ENCODE results near the gene CAPN13. TPM values are rescaled to one million over a fixed set of nuclear protein-coding genes. Genes with fewer than 3 reads are reported as not detected.
A peak's percentile ranks its signal among the peaks of the same experiment; 100 is the strongest.

CAPN13 gene
- not detected for polyA plus RNA-seq

GRCh38 chr2:30807249-30807648, at the start of gene CAPN13:
Gene CAPN13, minus strand, starts transcription at chr2:30807446. Its CDS starts 20,121 bp downstream, at chr2:30787325.
- Mint-ChIP-seq H3K27ac (no peak within 1 kb of the TSS), H3K36me3 (no peaks in the 10 kb centered on the region), H3K4me3 (no peak within 1 kb of the TSS), H3K27me3 (peaks cover 12% of the 10 kb centered on the region), H3K4me1 (no peaks in the 10 kb centered on the region), H3K9me3 (no peaks in the 10 kb centered on the region)

DNA sequence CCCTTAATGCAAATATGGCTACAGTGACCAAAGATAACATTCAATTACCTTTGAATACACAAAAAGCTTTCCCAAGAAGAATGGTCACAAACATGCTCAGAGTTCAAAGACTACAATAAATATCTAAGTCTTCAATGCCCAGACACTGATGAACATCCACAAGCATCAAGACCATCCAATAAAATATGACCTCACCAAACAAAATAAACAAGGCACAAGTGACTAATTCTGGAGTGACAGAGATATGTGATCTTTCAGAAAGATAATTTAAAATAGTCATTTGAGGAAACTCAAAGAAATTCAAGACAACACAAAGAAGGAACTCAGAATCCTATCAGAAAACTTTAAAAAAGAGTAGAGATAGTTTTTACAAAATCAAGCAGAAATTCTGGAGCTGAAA, 40.6 kb upstream of the CAPN13 start:
- peaks cover 6 to 13% (median 7%) of the 10 kb centered on the region in 3 donors for H3K9me3 Mint-ChIP-seq
- peaks cover 26% of the 10 kb centered on the region for H3K27me3 Mint-ChIP-seq
- H3K36me3 Mint-ChIP-seq: peaks cover 2% of the 10 kb centered on the region
- no peak overlapping the region for H3K27ac Mint-ChIP-seq
- H3K4me3 Mint-ChIP-seq: no peak overlapping the region
- no peaks in the 10 kb centered on the region for H3K4me1 Mint-ChIP-seq

- H3K27ac Mint-ChIP-seq: no peak overlapping the region
- H3K9me3 Mint-ChIP-seq: peaks cover 6 to 13% (median 7%) of the 10 kb centered on the region in 3 donors
- H3K36me3 Mint-ChIP-seq: peaks cover 2% of the 10 kb centered on the region
- no peak overlapping the region for H3K4me3 Mint-ChIP-seq
- H3K27me3 Mint-ChIP-seq: peaks cover 26% of the 10 kb centered on the region
- H3K4me1 Mint-ChIP-seq: no peaks in the 10 kb centered on the region
Measured at GRCh38 chr2:30847329-30847728, 40.1 kb upstream of the CAPN13 start.

- no peak overlapping the region for H3K4me3 Mint-ChIP-seq
- no peaks in the 10 kb centered on the region for H3K4me1 Mint-ChIP-seq
- H3K9me3 Mint-ChIP-seq: peaks cover 3 to 17% (median 6%) of the 10 kb centered on the region in 3 donors
- peaks cover 4% of the 10 kb centered on the region for H3K36me3 Mint-ChIP-seq
- no peak overlapping the region for H3K27ac Mint-ChIP-seq
- peaks cover 3% of the 10 kb centered on the region for H3K27me3 Mint-ChIP-seq
Measured at GRCh38 chr2:30828586-30828985, 21.3 kb upstream of the CAPN13 start.

DNA sequence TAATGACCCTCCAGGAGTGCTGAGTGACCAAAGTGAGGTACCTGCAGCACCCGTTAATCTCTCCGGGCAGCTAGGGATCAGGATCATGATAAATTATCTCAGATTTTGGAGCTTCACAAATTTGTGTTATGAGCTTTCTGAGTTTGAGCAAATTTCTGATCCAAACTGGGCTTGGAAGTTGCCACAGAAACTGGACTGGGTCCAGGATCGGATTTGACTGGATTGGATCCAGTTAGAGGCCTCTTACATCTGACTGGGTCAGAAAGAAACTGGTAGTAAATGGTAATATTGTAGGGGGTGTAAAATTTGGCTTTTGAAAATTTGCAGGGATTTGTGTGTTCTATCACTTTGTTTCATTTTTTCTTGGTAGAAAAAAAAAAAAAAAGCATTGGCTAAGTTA, 19.7 kb upstream of the CAPN13 start:
- Mint-ChIP-seq H3K4me3 (no peak overlapping the region), H3K36me3 (peaks cover 4% of the 10 kb centered on the region), H3K9me3 (peaks cover 3 to 17% (median 6%) of the 10 kb centered on the region in 3 donors), H3K4me1 (no peaks in the 10 kb centered on the region), H3K27ac (no peak overlapping the region), H3K27me3 (peaks cover 3% of the 10 kb centered on the region)

- Mint-ChIP-seq H3K27me3 (peaks cover 3% of the 10 kb centered on the region), H3K4me3 (no peak overlapping the region), H3K36me3 (peaks cover 4% of the 10 kb centered on the region), H3K4me1 (no peaks in the 10 kb centered on the region), H3K9me3 (peaks cover 3 to 17% (median 6%) of the 10 kb centered on the region in 3 donors), H3K27ac (no peak overlapping the region)
Measured at GRCh38 chr2:30826481-30826880, 19.2 kb upstream of the CAPN13 start.

DNA sequence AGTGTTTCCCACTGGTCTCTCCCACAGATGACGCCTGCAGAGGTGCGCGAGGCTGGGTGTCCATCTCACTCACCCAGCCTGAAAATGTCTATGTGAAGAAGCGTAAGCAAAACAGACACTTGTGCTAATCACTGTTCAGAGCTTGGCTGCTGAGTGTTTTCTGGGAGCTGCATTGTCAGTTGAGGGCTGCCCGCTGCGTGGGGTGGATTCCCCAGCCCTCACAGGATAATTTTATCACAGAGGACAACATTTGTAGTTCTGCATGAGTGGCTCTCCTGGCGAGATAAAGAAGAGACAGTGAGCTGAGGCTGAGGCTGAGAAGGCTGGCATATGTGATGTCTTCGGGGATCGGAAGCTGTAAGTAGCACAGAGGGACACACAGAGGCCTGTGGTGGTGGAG, 16.2 kb upstream of the CAPN13 start:
- Mint-ChIP-seq H3K4me1 (no peaks in the 10 kb centered on the region), H3K27me3 (peaks cover 3% of the 10 kb centered on the region), H3K9me3 (peaks cover 0 to 5% (median 2%) of the 10 kb centered on the region in 3 donors), H3K27ac (no peak overlapping the region), H3K36me3 (peaks cover 4% of the 10 kb centered on the region), H3K4me3 (no peak overlapping the region)

DNA sequence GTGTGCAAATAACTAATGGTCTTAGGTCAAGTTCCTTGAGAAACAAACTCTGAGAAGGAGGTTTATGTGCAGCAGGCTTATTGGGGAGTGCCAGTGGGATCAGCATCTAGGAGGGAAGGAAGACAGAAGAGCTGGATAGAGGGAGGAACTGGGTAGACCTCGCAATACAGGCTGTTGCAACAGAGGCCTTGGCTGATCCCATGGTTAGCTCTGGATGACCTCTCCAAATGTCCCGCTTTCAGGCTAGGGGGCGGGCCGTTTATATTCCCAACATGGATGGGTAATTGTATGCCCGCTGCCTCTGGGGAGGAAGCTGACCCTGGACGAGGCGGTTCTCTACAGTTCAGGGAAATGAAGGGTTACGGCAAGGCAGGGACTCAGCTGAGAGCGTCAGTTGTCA, 14.7 kb upstream of the CAPN13 start:
- peaks cover 0 to 4% (median 2%) of the 10 kb centered on the region in 3 donors for H3K9me3 Mint-ChIP-seq
- H3K4me1 Mint-ChIP-seq: no peaks in the 10 kb centered on the region
- peak overlapping the region in 1 of 4 donors; percentile 31 for H3K4me3 Mint-ChIP-seq
- H3K27me3 Mint-ChIP-seq: peaks cover 3% of the 10 kb centered on the region
- H3K27ac Mint-ChIP-seq: peak overlapping the region in 1 of 3 donors; percentile 53
- peaks cover 4% of the 10 kb centered on the region for H3K36me3 Mint-ChIP-seq

DNA sequence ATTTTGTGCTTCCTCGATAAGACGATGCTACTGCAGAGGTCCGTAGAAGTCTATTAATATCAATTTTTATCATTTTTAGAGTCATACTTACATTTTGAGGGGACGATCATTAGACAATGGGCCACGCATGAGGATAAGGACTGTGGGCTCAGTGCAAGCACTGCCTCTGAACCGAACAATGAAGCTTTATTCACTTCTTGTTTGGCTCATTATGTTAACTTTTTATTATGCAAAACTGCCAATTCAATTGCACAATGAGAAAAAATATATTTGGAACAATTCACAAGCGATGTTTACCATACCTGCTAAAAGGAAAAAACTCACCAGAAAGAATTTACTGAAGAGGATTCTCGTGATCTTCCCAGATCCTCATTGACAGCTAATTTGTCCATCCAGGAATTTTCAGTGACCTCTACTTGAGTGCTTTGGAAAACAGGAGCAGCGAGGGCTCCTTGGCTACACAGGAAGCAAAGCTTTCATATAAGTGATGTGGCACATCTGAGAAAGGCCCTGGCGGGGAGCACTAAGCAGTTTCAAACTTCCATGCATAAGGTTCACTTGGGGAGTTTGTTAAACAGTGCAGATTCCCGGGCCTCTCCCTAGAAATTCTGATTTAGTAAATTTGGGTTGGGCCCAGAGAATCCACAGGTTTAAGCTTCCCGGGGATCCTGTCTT, 13.3 kb upstream of the CAPN13 start:
- H3K9me3 Mint-ChIP-seq: no peaks in the 10 kb centered on the region
- no peak overlapping the region for H3K27ac Mint-ChIP-seq
- H3K4me3 Mint-ChIP-seq: no peak overlapping the region
- no peaks in the 10 kb centered on the region for H3K4me1 Mint-ChIP-seq
- H3K27me3 Mint-ChIP-seq: peaks cover 3% of the 10 kb centered on the region
- peaks cover 4% of the 10 kb centered on the region for H3K36me3 Mint-ChIP-seq

DNA sequence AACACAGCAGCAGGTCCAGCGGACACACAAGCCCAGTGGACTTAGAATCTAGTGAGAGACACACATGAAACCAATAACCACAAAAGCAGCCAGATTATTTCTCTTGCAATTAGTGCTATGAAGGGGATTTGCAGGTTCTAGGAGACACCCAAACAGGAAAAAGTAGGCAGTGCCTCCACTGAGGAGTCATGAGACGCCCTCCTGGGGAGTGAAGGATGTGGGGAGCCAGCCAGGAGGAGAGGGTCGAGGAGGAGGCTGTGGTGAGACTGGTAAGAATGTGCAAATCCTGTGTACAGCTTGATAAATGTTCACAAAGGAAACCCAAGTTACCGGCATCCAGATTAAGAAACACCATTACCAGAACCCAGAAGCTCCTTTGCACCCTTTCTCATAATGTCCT, 2.7 kb upstream of the CAPN13 start:
- peak overlapping the region in 1 of 3 donors; percentile 4 for H3K27ac Mint-ChIP-seq
- peaks cover 16% of the 10 kb centered on the region for H3K27me3 Mint-ChIP-seq
- H3K36me3 Mint-ChIP-seq: no peaks in the 10 kb centered on the region
- H3K9me3 Mint-ChIP-seq: peaks cover 0 to 2% (median 0%) of the 10 kb centered on the region in 3 donors
- no peak overlapping the region for H3K4me3 Mint-ChIP-seq
- H3K4me1 Mint-ChIP-seq: no peaks in the 10 kb centered on the region

DNA sequence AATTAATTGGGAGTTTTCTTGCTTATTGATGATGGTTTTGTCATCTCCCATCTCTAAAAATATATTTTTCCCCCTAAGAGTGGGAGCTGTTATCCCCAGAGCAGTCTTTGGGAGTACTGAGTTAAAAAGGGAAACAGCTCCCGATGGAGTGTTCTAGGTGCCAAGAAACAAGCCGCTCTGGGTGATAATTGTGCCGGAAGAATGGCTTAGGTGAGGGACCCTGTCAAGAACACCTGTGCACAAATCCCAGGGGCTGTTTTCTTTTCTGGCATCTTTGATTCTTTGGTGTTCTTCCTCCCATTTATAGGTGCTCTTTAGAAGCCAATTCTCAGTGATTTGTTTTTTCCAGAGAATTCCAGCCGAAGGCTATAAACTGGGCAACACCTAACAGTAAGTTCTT, 1.4 kb upstream of the CAPN13 start:
- H3K27me3 Mint-ChIP-seq: peaks cover 16% of the 10 kb centered on the region
- H3K27ac Mint-ChIP-seq: no peak overlapping the region
- no peaks in the 10 kb centered on the region for H3K36me3 Mint-ChIP-seq
- no peaks in the 10 kb centered on the region for H3K4me1 Mint-ChIP-seq
- H3K9me3 Mint-ChIP-seq: peaks cover 0 to 2% (median 0%) of the 10 kb centered on the region in 3 donors
- H3K4me3 Mint-ChIP-seq: no peak overlapping the region

DNA sequence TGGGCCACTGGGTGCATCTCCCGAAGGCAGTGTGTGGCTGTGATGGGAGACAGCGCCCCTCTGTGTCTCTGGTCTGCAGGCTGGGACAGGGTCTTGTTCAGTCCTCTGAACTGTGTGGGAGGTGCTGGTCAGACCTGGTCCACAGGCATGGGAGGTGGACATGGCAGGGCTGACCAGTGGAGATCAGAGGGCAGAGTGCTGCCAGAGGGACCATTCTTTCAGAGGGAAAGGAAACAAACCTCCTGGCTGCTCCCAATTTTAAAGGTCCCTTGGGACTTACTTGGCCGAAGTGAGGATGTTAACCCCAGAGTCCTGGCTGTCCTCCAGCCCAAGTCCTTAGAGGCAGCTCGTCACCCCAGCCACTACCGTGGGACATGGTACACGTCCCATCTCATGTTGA, 4.0 kb downstream of the CAPN13 start:
- no peak overlapping the region for H3K4me3 Mint-ChIP-seq
- peaks cover 5% of the 10 kb centered on the region for H3K27me3 Mint-ChIP-seq
- peaks cover 5 to 8% (median 5%) of the 10 kb centered on the region in 3 donors for H3K4me1 Mint-ChIP-seq
- H3K9me3 Mint-ChIP-seq: no peaks in the 10 kb centered on the region
- H3K36me3 Mint-ChIP-seq: no peaks in the 10 kb centered on the region
- no peak overlapping the region for H3K27ac Mint-ChIP-seq

DNA sequence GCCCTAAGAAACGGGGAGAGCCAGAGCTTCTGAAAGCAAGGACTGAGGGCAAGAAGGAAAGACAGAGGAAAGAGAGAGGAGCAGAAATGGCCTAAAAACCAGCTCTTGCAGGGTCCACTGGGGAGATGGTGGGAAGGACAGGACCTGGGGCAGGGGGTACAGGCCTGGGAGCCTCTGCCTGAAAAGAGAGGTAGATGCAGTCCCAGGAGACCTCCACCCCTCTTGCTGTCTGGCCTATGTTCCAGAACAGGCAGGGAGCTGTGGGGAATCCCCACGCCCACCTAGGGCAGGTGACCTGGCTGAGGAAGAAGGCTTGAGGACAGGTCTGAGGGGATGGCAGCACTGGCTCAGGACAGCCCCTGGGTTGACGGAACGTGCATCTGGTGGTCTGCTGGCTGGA, 4.6 kb downstream of the CAPN13 start:
- H3K27ac Mint-ChIP-seq: peak overlapping the region in 1 of 3 donors; percentile 77
- no peaks in the 10 kb centered on the region for H3K9me3 Mint-ChIP-seq
- H3K36me3 Mint-ChIP-seq: no peaks in the 10 kb centered on the region
- H3K4me3 Mint-ChIP-seq: no peak overlapping the region
- peaks cover 5 to 10% (median 6%) of the 10 kb centered on the region in 3 donors for H3K4me1 Mint-ChIP-seq
- H3K27me3 Mint-ChIP-seq: peaks cover 5% of the 10 kb centered on the region

DNA sequence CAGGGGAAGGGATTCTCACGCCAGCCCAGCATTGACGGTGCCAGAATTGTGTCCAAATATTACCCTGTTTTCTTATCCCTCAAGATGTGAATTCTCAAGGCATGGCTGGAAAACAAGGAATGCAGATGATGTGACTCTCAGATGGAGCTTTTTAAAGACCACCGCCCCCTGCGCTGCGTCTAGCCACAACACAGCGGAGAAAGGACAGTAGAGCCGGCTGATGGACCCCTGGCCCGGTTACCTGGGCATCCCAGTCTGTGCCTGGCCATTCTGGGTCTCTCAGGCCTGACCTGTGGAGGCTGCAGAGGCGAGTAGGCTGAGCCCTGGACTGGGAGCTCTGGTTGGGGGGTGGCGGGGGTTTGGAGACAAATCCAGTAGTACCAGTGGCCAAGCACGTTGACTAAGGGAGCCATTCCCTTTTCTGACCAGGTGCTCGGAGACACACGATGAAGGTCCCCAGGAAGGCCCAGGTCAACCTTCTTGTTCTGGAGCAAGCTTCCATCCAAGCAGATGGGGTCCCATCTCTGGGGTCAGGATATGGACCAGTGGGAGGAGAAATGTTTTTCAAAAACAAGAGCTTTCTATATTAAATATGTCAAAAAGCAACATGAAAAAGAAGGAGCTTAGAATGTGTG, 5.3 kb downstream of the CAPN13 start:
- H3K4me3 Mint-ChIP-seq: peak overlapping the region in 1 of 4 donors; percentile 39
- no peaks in the 10 kb centered on the region for H3K36me3 Mint-ChIP-seq
- peaks cover 5 to 10% (median 6%) of the 10 kb centered on the region in 3 donors for H3K4me1 Mint-ChIP-seq
- H3K27me3 Mint-ChIP-seq: peaks cover 5% of the 10 kb centered on the region
- H3K27ac Mint-ChIP-seq: no peak overlapping the region
- H3K9me3 Mint-ChIP-seq: no peaks in the 10 kb centered on the region

DNA sequence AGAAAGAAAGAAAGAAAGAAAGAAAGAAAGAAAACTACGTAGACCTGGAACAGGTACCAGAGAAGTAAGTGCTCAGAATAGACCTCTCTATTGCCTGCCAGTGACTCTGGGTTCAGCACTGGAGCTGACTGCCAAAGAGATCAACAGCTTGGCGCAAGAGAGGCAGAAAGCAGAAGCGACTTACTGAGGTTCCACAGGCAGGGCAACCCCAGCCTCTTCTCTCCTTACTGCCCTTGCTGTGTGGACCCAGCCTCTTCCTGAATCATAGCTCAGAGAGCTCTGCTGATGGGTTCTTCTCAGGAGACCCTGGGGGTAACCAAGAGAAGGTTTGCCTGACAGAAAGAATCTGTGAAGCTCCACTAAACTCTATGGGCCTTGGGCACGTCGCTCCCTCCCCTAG, 7.1 kb downstream of the CAPN13 start:
- H3K4me1 Mint-ChIP-seq: peaks cover 5 to 10% (median 6%) of the 10 kb centered on the region in 3 donors
- peaks cover 4% of the 10 kb centered on the region for H3K27me3 Mint-ChIP-seq
- peaks cover 0 to 2% (median 0%) of the 10 kb centered on the region in 3 donors for H3K9me3 Mint-ChIP-seq
- no peak overlapping the region for H3K27ac Mint-ChIP-seq
- no peaks in the 10 kb centered on the region for H3K36me3 Mint-ChIP-seq
- no peak overlapping the region for H3K4me3 Mint-ChIP-seq

DNA sequence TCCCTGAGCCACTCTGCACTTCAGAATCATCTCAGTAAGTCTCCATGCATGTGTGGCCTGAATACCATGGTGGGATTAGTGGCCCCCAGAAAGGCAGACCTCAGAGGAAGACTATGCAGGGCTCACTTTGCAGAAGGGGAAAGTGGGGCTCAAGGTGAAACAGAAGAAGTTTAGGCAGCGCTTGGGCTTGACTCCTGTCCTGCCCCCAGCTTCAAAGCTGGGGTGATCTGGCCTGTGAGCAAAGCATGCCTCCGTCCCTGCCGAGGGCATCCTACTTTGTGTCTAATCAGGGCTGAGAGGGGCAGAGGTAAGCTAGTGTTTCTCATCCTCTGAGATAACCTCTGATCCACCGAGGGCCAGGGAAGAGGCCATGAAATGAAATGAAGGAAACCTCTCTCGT, 7.9 kb downstream of the CAPN13 start:
- H3K27ac Mint-ChIP-seq: peak overlapping the region in 1 of 3 donors; percentile 3
- H3K9me3 Mint-ChIP-seq: peaks cover 0 to 2% (median 0%) of the 10 kb centered on the region in 3 donors
- no peaks in the 10 kb centered on the region for H3K27me3 Mint-ChIP-seq
- H3K36me3 Mint-ChIP-seq: no peaks in the 10 kb centered on the region
- peaks cover 5 to 10% (median 6%) of the 10 kb centered on the region in 3 donors for H3K4me1 Mint-ChIP-seq
- H3K4me3 Mint-ChIP-seq: no peak overlapping the region

Measured in IgD-negative memory B cell (primary cell).